NT2/D1 (cell line): Measurements from ENCODE around the gene WASHC4.

Source experiments
- DNase-seq: peaks from one replicate; pipeline ENCODE4 v3.0.0-alpha.2; 2011; ENCODE audit warnings: low read depth, low spot score
- H3K27me3 ChIP-seq: 2 replicates; pipeline ENCODE4 v1.6.0; 2011; ENCODE audit warnings: mild to moderate bottlenecking; ENCODE audit not compliant: insufficient read length, insufficient read depth
- H3K36me3 ChIP-seq: 2 replicates; pipeline ENCODE4 v1.6.1; 2011; ENCODE audit warnings: mild to moderate bottlenecking, low read length, mixed read lengths; ENCODE audit not compliant: insufficient read depth, insufficient read length
- H3K4me1 ChIP-seq: 2 replicates; pipeline ENCODE4 v1.5.1; 2011; ENCODE audit not compliant: insufficient read depth, insufficient read length
- H3K4me3 ChIP-seq: 2 replicates; pipeline ENCODE4 v1.5.1; 2011; ENCODE audit warnings: low read depth; ENCODE audit not compliant: insufficient read length
- H3K9ac ChIP-seq: 2 replicates; pipeline ENCODE4 v1.6.0; 2011; ENCODE audit warnings: low read depth; ENCODE audit not compliant: insufficient read length
- H3K9me3 ChIP-seq: 2 replicates; pipeline ENCODE4 v1.5.1; 2011; ENCODE audit warnings: mild to moderate bottlenecking, low read length; ENCODE audit not compliant: insufficient read depth
- SUZ12 ChIP-seq: IDR thresholded peaks from 2 replicates; pipeline ENCODE4 v1.6.1; 2011; ENCODE audit not compliant: insufficient read length, insufficient read depth; ENCODE audit errors: extremely low read depth
- YY1 ChIP-seq: IDR thresholded peaks from 2 replicates; pipeline ENCODE4 v1.6.1; 2011; ENCODE audit not compliant: insufficient read length, insufficient read depth
- ZNF274 ChIP-seq: IDR thresholded peaks from 2 replicates; pipeline ENCODE4 v1.6.1; 2011; ENCODE audit warnings: mild to moderate bottlenecking, low read depth, low read length

WASHC4 gene

DNA sequence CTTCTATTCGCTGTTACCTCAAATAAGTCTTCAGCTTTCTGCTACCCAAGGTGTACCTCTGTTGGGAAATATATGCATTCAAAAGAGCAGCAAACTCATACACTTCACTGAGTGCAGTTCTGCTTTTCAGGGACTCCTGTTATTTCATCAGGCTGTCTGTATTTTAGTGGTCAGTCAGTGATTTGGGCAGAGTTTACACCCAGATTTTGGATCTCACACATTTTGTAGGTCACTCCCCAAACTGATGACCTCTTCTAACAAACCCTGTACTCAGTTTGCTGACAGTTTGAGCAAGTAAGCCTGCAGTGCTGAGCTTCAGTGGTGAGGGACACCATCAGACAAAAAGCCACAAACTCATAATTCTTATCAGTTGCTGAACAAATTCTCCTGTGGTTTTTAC is 8.2 kb upstream of the WASHC4 start:
- no peak for TF ChIP-seq YY1
- TF ChIP-seq ZNF274, result no peak
- TF ChIP-seq SUZ12, result no peak
- Histone ChIP-seq H3K9me3 (peaks cover 20% of the 10 kb centered on the region), H3K4me3 (no peak overlapping the region), H3K4me1 (no peaks in the 10 kb centered on the region), H3K27me3 (no peaks in the 10 kb centered on the region), H3K36me3 (no peaks in the 10 kb centered on the region), H3K9ac (no peak overlapping the region)
- no peak for DNase-seq

DNA sequence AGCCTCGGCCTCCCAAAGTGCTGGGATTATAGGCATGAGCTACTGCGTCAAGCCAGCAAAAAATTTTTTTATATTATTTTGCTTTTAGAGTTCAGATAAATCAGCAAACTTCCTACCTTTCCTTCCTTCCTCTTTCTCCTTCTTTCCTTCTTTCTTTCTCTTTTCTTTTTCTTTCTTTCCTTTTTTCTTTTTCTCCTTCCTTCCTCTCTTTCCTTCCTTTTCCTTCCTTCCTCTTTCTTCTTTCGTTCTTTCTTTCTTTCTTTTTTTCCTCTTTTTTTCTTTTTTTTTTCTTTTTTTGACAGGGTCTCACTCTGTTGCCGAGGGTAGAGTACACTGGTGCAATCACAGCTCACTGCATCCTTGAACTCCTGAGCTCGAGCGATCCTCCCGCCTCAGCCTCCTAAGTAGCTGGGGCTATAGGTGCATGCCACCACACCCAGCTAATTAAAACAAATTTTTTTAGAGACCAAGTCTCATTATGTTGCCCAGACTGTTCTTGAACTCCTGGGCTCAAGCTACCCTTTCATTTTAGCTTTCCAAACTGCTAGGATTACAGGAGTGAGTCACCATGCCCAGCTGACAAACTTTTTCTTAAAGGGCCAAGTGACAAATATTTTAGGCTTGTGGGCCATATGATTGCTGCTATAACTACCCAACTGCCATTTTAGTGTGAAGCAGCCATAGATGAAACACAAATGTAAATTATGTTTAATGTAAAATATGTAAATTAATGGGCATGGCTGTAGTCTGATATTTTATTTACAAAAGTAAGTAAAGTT is 7.1 kb upstream of the WASHC4 start:
- H3K4me3 ChIP-seq, result no peak overlapping the region
- DNase-seq, result no peak
- no peaks in the 10 kb centered on the region for H3K27me3 ChIP-seq
- H3K9ac ChIP-seq, result no peak overlapping the region
- H3K9me3 ChIP-seq, result peaks cover 12% of the 10 kb centered on the region; the same call in 1 of the 2 replicates
- no peaks in the 10 kb centered on the region for H3K4me1 ChIP-seq
- TF ChIP-seq ZNF274, result no peak
- TF ChIP-seq SUZ12, result no peak
- no peak for TF ChIP-seq YY1
- H3K36me3 ChIP-seq, result no peaks in the 10 kb centered on the region

- Histone ChIP-seq H3K9ac (no peak overlapping the region), H3K27me3 (peaks cover 2% of the 10 kb centered on the region), H3K4me1 (no peaks in the 10 kb centered on the region), H3K4me3 (no peak overlapping the region), H3K36me3 (no peaks in the 10 kb centered on the region), H3K9me3 (peaks cover 7% of the 10 kb centered on the region; the same call in 1 of the 2 replicates)
- no peak for DNase-seq
- TF ChIP-seq YY1, result no peak
- no peak for TF ChIP-seq SUZ12
- TF ChIP-seq ZNF274, result no peak
Measured at GRCh38 chr12:105100998-105101397, 6.5 kb upstream of the WASHC4 start.

DNA sequence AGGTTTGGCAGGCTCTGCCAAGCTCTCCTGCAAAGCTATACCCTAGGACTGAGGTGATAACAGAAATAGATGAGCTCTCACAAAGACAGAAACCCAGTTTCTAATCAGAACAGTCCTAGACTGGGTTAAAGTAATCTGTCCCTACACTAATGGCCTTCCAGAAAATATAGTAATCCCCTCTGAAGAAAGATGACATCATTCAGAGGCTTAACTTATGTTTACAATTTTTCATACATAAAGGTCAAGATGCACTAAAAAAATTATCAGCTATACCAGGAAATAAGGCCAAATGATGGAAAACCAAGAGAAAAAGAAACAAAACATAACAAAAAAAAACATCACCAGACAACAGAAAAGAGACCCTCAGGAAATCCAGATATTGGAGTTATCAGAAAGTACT is 4.9 kb upstream of the WASHC4 start:
- Histone ChIP-seq H3K27me3 (peaks cover 15% of the 10 kb centered on the region), H3K36me3 (no peaks in the 10 kb centered on the region)
- TF ChIP-seq ZNF274 (no peak), SUZ12 (no peak), YY1 (no peak)

DNA sequence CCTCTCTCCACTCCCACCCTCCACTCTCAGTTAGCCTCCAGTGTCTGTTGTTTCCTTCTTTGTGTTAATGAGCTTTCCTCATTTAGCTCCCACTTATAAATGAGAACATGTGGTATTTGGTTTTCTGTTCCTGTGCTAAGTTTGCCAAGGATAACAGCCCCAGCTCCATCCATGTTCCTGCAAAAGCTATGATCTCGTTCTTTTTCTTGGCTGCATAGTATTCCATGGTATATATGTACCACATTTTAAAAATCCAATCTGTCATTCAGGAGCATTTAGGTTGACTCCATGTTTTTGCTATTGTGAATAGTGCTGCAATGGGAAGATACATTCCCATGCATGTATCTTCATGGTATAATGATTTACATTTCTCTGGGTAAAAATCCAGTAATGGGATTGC is 2.8 kb upstream of the WASHC4 start:
- DNase-seq, result no peak
- Histone ChIP-seq H3K4me1 (no peaks in the 10 kb centered on the region), H3K36me3 (no peaks in the 10 kb centered on the region), H3K9ac (no peak overlapping the region), H3K9me3 (0 out of 2 replicates have a peak, but pooled peaks cover 3% of the 10 kb centered on the region), H3K27me3 (peaks cover 15% of the 10 kb centered on the region), H3K4me3 (no peak overlapping the region)
- TF ChIP-seq YY1 (no peak), SUZ12 (no peak), ZNF274 (no peak)

More for the DNA sequence above, 4.9 kb upstream of the WASHC4 start:
- DNase-seq, result no peak
- no peak overlapping the region for H3K4me3 ChIP-seq
- H3K9ac ChIP-seq, result no peak overlapping the region
- H3K4me1 ChIP-seq, result no peaks in the 10 kb centered on the region
- 0 out of 2 replicates have a peak, but pooled peaks cover 3% of the 10 kb centered on the region for H3K9me3 ChIP-seq

DNA sequence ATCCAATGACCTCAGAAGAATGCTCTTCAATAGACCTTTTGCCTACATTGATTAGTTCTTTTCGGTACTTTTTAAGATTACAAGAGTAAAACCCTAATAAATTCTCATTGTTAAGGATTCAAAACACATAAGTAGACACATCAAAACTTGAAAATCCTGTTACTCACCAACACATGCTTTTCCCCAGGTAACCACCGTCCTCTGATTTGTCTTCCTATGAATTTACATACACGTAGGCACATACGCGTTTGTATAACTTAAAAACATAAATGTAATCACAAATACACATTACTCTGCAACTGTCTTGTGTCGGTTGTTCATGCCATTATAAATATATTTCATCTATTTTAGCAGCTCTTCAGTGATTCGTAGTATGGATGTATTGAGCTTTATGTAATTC is 910 bp upstream of the WASHC4 start:
- Histone ChIP-seq H3K4me3 (peak overlapping the region; percentile 98), H3K9me3 (0 out of 2 replicates have a peak, but pooled peaks cover 4% of the 10 kb centered on the region), H3K36me3 (peaks cover 7% of the 10 kb centered on the region), H3K4me1 (no peaks in the 10 kb centered on the region), H3K27me3 (peaks cover 15% of the 10 kb centered on the region), H3K9ac (no peak overlapping the region)
- no peak for DNase-seq
- TF ChIP-seq ZNF274, result no peak

DNA sequence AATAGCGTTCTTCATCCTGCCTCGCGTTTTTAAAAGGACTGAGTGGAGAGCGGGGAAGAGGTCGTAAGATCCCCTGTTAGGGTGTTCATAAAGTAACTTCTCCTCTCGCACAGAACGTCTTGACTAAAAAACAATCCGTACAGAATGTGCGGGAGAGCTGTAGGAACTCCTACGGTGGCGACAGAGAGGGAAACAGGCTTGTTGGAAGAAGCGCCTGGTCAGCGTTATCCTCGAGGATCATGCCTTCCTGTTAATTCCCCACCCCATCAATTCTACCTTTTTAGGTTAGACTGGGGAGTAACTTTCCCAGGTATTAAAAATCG is 399 bp upstream of the WASHC4 start:
- Histone ChIP-seq H3K9ac (peak overlapping the region; percentile 34), H3K4me1 (no peaks in the 10 kb centered on the region), H3K27me3 (peaks cover 15% of the 10 kb centered on the region), H3K36me3 (peaks cover 12% of the 10 kb centered on the region), H3K9me3 (0 out of 2 replicates have a peak, but pooled peaks cover 9% of the 10 kb centered on the region), H3K4me3 (peak overlapping the region; percentile 98)
- TF ChIP-seq SUZ12 (no peak), ZNF274 (no peak), YY1 (no peak)
- DNase-seq, result no peak
